HG02678 (cell line): ENCODE results near the gene PDCD11.
"Not testable (repeated sequence)": the region's sequence is repeated elsewhere in the genome, so short reads cannot be mapped to it uniquely, and the experiment has no call there.

Experiments
- ATAC-seq: cut with Tn5 transposase; IDR thresholded peaks from one replicate; pipeline ENCODE4 v1.9.1; 2021; ENCODE audit warnings: mild to moderate bottlenecking, moderate library complexity; ENCODE audit not compliant: unreplicated experiment

The PDCD11 gene, protein sequence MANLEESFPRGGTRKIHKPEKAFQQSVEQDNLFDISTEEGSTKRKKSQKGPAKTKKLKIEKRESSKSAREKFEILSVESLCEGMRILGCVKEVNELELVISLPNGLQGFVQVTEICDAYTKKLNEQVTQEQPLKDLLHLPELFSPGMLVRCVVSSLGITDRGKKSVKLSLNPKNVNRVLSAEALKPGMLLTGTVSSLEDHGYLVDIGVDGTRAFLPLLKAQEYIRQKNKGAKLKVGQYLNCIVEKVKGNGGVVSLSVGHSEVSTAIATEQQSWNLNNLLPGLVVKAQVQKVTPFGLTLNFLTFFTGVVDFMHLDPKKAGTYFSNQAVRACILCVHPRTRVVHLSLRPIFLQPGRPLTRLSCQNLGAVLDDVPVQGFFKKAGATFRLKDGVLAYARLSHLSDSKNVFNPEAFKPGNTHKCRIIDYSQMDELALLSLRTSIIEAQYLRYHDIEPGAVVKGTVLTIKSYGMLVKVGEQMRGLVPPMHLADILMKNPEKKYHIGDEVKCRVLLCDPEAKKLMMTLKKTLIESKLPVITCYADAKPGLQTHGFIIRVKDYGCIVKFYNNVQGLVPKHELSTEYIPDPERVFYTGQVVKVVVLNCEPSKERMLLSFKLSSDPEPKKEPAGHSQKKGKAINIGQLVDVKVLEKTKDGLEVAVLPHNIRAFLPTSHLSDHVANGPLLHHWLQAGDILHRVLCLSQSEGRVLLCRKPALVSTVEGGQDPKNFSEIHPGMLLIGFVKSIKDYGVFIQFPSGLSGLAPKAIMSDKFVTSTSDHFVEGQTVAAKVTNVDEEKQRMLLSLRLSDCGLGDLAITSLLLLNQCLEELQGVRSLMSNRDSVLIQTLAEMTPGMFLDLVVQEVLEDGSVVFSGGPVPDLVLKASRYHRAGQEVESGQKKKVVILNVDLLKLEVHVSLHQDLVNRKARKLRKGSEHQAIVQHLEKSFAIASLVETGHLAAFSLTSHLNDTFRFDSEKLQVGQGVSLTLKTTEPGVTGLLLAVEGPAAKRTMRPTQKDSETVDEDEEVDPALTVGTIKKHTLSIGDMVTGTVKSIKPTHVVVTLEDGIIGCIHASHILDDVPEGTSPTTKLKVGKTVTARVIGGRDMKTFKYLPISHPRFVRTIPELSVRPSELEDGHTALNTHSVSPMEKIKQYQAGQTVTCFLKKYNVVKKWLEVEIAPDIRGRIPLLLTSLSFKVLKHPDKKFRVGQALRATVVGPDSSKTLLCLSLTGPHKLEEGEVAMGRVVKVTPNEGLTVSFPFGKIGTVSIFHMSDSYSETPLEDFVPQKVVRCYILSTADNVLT (N-terminal part only)

DNA sequence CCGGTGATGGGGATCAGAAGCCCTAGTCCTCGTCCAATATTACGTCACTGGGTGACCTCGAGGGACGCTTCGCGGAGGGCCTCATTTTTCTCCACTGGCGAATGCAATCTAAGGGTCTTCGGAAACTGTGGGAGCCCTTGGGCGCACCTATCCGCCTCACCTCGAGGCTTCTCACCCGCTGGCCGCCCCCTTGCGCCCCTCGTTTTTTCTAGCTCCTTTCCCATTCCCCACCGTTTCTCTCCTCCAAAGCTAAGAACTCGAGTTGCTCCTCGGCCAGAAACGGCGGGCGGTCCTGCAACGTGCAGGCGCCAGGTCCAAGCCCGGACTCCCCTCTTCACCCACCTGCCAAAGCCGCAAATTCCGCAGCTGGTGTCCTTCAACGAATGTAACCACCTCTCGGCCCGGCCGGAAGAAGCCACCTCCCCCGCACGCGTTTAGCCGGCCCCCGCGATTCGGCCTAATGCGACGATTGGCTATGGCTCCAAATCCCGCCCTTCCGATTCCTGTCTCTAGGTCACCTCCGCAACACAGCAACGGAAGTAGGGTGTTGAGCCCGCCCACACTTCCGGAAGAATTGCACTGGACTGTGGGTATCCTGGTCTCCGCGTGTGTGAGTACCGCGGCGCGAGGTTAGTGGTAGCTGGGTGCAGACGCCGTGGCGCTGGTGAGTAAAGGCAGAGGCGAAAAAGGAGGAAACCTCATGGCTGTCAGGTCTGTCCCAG is at the start of gene PDCD11, which contains the start of gene ATP5MK:
Gene PDCD11, plus strand, starts transcription at position 560 of the 722 bp plus-strand sequence. CDS start 1,801 bp downstream, outside the sequence.
Gene ATP5MK, minus strand, starts transcription at position 409 of the 722 bp plus-strand sequence. CDS start 4,018 bp downstream, outside the sequence.
- ATAC-seq = peak; percentile 99

DNA sequence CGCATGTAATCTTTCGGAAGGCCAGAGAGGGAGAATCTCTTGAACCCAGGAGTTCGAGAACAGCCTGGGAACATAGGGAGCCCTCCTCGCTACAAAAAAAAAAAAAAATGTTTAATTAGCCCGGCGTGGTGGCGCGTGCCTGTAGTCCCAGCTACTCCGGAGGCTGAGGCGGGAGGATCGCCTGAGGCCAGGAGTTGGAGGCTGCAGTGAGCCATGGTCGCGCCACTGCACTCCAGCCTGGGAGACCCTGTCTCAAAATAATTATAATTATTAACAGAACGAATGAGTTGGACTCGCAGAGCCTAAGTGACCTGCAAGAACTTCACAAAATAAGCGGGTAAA is 46.3 kb upstream of the PDCD11 start:
- no peak for ATAC-seq

DNA sequence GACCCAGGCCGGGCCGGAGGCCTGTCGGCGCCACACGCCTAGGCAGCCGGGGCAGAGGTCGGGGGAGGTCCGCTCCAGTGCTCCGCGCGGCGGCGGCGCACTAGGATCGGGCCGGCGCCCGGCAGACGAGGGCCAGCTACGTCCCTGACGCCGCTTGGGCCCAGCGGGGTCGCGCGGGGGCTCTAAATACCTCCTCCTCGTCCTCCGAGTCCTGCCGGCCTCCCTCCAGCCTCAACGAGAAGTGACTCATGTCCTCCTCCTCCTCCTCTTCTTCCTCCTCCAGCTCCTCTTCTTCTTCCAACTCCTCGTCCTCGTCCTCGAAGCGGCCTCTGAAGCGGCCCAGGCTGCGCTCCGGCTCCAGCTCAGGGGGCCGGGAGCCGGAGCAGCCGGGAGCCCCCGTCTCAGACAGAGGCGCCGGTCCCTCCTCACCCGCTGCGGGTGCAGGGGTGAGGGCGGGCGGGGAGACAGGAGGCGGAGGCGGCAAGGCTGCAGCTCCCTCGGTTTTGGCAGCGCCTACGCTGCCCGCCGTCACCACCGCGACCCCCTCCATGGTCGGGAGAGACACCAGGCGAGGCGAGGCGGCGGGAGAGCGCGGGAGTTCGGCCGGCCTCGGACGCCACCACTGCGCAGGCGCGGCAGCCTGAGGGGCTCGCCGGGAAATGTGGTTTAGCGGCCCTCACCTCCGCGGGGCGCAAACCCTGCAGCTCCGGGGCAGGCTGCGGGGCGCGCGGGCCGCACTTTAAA is 45.7 kb upstream of the PDCD11 start, which contains the start of gene PCGF6:
Gene PCGF6, minus strand, starts transcription at position 624 of the 744 bp plus-strand sequence. Its CDS starts 74 bp downstream, at position 550.
- peak; percentile 85 for ATAC-seq

DNA sequence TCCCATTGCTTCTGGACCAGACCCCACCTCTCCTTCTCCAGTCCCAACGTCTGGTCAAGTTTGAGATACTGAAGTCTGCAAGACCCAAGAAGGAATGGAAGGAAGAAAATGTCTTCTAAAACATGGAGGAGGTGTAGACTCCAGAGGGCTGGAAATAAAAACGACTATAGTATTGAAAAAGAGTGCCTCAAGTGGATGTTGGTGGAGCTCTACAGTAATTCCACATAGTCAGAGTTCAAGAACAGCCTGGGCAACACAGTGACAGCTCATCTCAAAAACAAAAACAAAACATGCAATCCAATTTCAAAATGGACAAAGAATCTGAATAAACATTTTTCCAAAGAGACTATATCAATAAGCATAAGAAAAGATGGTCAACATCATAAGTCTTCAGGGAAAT is 43.1 kb upstream of the PDCD11 start:
- no peak for ATAC-seq

DNA sequence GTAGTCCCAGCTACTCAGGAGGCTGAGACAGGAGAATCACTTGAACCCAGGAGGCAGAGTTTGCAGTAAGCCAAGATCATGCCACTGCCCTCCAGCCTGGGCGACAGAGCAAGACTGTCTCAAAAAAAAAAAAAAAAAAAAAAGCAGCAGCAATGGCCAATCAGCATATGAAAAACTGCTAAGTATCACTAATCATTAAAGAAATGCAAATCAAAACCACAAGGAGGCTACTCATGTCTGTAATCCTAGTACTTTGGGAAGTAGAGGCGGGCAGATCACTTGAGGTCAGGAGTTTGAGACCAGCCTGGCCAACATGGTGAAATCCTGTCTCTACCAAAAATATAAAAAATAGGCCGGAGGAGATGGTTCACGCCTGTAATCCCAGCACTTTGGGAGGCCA is 41.9 kb upstream of the PDCD11 start:
- ATAC-seq = not testable (repeated sequence)

DNA sequence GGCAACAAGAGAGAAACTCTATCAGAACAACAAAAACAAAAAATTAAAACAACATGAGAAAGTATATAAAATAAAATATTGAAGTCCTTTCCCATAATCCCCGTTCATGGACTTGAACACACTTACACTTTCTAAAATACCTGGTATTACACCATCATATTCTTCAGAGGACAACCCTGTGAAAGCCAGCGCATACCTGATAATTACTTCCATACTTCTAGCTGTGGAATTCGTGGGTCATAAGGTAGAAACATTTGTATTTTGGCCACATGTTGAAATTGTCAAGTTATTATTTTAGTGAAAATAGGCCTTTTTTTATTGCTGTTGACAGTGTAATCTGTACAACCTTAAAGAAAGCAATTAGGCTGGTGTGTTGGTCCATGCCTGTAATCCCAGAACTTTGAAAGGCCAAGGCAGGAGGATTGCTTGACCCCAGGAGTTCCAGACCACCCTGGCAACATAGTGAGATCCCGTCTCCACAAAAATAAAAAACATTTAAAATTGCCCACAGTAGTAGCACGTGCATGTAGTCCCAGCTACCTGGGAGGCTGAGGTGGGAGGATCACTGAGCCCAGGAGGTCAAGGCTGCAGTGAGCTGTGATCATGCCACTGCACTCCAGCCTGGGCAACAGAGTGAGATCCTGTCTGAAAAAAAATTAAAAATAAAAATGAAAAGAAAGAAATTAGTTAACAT is 40.4 kb upstream of the PDCD11 start:
- ATAC-seq = no peak

DNA sequence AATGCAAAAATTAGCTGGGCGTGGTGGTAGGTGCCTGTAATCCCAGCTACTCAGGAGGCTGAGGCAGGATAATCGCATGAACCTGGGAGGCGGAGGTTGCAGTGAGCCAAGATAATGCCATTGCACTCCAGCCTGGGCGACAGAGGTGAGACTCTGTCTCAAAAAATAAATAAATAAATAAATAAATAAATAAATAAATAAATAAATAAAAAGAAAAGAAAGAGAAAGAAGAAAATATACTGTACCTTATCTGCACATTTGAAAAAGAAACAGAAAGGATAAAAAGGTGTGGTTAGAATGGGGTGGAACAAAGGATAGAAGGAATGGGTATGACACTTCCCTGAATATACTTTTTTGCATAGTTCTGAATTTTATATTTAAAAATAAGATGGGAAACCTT is 36.9 kb upstream of the PDCD11 start:
- not testable (repeated sequence) for ATAC-seq

DNA sequence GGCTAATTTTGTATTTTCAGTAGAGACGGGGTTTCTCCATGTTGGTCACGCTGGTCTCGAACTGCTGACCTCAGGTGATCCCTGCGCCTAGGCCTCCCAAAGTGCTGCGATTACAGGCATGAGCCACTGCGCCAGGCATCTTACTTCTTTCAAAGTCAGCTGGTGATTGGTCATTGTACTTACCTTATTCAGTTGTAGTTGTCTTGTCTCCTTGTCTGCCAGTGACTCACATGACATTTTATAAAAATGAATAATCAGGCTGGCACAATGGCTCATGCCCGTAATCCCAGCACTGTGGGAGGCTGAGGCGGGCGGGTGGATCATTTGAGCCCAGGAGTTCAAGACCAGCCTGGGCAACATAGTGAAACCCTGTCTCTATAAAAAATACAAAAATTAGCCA is 35.6 kb upstream of the PDCD11 start:
- ATAC-seq = not testable (repeated sequence)

DNA sequence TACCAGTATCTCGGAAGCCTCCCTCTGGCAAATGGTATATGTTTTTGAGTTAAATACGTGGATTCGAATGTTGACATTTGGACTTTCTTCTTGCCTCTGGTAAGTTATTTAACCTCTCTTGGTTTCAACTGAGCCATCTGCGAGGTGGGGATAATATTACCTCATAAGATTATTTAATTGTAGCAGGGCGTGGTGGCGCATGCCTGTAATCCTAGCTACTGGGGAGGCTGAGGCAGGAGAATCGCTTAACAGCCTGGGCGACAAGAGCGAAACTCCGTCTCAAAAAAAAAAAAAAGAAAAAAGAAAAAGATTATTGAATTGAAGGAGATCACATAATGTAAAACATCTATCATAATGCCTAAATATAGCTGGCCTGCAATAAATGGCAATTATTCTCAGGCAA is 29.0 kb upstream of the PDCD11 start:
- no peak for ATAC-seq

DNA sequence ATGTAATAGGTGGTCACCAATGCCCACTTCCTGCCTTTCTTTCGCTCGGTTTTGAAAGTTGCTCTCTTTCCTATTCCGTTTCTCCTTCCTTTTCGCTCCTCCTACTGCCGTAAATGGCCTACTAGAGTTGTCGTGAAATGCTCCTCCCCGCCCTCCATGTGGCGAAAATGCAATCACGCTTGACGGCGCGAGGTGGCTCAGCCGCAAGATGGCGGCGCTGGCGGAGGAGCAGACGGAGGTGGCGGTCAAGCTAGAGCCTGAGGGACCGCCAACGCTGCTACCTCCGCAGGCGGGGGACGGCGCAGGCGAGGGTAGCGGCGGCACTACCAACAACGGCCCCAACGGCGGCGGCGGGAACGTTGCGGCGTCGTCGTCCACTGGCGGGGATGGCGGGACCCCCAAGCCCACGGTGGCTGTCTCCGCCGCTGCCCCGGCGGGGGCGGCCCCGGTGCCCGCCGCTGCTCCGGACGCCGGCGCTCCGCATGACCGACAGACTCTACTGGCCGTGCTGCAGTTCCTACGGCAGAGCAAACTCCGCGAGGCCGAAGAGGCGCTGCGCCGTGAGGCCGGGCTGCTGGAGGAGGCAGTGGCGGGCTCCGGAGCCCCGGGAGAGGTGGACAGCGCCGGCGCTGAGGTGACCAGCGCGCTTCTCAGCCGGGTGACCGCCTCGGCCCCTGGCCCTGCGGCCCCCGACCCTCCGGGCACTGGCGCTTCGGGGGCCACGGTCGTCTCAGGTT is 28.5 kb upstream of the PDCD11 start, which contains the start of gene TAF5:
Gene TAF5, plus strand, starts transcription at position 195 of the 737 bp plus-strand sequence. Its CDS starts 14 bp downstream, at position 209.
- ATAC-seq = peak; percentile 54

DNA sequence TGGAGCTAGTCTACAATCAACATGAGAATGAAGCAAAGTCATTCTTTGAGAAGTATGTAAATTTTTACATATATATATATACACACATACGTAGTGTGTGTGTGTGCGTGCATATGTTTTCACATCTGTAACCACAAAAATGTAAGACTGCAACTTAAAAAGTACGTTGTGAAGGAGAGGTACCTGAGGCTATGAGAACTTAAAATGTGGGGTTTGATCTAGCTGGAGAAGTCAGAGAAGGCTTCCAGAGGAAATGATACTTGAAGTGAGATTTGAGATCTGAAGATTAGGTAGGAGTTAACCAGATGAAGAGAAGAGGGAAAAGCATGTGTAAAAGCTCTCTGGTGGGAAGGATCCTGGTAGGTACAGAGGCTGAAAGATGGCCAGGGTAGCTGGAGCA is 22.9 kb upstream of the PDCD11 start:
- no peak for ATAC-seq

DNA sequence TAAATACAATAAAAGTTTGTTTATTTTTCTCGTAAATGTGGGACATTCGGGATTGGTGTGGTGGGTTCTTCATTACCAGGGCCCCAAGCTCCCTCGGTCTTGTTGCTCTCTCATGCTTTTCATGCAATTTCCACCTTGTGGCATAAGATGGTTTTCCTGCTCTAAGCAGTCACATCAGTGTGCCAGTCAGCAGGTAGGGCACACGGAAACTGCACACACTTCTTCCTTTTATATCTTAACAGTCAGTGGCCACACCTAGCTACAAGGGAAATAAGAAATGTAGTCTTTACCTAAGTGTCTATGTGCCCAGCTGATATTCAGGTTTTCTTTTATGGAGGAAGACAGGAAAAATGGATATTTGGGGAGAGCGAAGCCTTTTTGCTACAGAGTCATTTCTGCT is 22.2 kb upstream of the PDCD11 start:
- no peak for ATAC-seq

DNA sequence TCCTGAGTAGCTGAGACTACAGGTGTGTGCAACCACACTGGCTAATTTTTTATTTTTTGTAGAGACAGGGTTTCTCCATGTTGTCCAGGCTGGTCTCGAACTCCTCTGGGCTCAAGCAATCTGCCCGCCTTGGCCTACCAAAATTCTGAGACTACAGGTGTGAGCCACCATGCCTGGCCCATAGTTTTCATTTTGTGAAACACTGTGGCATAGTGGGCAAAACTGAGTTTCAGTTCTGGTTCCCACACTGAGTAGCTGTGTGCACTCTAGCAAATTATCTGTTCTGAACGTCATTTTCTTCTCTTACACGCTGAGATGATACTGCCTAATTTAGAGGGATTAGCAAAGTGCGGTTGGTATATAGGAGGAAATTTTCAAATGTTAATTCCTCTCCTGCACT is 13.7 kb upstream of the PDCD11 start:
- ATAC-seq = peak; percentile 57

DNA sequence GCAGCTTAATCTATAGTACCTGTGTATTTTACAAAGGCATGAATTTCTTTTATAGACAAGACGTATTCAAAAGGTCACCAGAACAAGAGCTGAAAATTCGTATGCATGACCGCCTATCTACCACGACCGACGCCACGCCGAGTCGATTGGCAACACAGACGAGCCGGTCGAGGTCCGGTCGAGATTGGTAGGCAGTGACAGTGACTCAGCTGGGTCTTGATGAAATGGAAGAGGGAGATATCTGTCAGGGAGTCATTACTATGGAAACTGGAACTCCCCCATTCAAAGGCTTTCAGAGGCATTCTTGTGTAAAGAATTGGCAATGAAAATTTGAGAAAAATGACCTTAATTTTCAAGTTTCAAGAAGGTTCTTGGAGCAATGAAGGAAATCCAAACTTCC is 2.2 kb upstream of the PDCD11 start:
- ATAC-seq = no peak

DNA sequence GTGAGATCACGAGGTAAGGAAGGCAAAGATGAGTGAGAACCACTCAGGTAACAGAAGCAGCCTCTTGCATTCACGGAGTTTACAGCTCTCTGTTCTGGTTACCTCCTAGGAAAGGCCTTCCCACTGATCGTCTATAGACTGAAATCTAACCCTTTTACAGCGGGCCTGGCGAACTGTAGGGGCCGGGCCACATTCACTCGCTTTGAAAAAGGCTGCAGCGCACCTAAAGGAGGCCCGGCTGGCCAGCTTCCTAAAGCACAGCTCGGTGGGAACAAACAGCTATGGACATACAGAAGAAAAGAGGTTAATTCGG is 716 bp upstream of the PDCD11 start:
- ATAC-seq = no peak

DNA sequence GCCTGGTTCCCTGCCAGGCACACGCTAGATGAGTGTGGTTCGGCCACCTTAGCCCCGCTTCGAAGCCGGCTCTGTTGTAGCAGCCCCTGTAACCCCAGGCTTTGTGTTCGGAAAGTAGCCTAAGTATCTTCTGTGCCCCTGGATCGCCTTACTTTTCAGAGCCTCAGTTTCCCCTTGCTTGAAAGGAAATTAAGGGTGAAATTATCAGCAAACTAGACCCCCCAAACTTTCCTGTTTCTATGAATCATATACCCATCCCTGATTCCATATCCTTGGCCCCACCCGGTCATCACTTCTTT is 312 bp downstream of the PDCD11 start:
- no peak for ATAC-seq

DNA sequence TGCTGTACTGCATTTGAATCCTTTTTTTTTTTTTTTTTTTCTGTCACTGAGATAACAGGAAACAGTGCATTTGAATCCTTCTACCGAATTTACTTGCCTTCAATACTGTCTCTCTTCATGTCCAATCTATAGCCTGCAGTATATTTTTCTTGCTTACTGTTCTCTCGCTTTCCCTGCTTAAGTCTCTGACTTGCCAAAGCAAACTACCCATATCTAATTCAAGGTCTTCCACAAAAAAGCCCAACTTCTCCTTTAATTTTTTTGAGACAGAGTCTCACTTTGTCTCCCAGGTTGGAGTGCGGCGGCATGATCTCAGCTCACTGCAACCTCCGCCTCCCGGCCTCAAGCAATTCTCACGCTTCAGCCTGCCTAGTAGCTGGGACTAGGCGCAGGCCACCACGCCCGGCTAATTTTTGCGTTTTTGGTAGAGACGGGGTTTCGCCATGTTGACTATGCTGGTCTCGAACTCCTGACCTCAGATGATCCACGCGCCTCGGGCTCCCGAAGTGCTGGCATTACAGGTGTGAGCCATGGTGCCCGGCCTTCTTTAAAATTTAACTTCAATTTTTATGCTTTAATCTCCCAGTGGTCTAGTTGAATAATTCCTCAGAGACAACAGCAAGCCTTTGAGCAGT is 882 bp downstream of the PDCD11 start:
- ATAC-seq = no peak

DNA sequence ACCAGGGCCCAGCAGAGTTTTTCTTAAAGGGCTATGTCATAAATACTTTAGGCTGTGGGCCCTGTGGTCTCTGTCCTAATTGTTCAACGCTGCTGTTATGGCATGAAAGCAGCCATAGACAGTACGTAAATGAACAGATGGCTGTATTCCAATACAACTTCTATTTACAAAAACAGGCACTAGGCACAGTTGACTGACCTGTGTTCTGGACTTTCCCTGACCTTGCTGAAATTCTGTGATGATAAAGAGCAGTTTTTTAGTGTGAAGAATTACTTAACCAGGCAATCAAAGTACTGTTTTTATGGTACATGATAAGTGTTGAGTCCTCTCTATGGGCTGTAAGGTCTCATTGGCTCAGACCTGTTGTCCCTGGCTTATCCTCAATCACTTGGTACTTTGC is 17.1 kb downstream of the PDCD11 start:
- ATAC-seq = no peak
